Stimulated activated CD8-positive, alpha-beta memory T cell treated with anti-CD3 and anti-CD28 coated beads, Interleukin-15, amount 100 ng/mL, for 48 hours (primary cell): ENCODE measurements around the gene PPEF1.
"Not testable (repeated sequence)": the region's sequence is repeated elsewhere in the genome, so short reads cannot be mapped to it uniquely, and the experiment has no call there.

Experiments
- DNase-seq, 2 donors: peaks; one replicate each; pipeline ENCODE4 v3.0.0-alpha.2; 2020; ENCODE audit warnings: low read depth in 2 of 2

The PPEF1 gene

GRCh38 chrX:18797141-18797540 is 89.7 kb downstream of the PPEF1 start:
- no peak for DNase-seq

- DNase-seq: no peak
These were observed 92.5 kb downstream of the PPEF1 start for GRCh38 chrX:18799911-18800310.

GRCh38 chrX:18809641-18810040 is 102.2 kb downstream of the PPEF1 start:
- no peak for DNase-seq

- no peak for DNase-seq
These were observed 103.0 kb downstream of the PPEF1 start for GRCh38 chrX:18810416-18810815.

- DNase-seq: no peak
These were observed 117.9 kb downstream of the PPEF1 start for GRCh38 chrX:18825375-18825774.

- peak in 1 of 2 donors; percentile 2 for DNase-seq
These were observed 121.5 kb downstream of the PPEF1 start for GRCh38 chrX:18828832-18829404.

- no peak for DNase-seq
These were observed 125.8 kb downstream of the PPEF1 start for GRCh38 chrX:18833071-18833731.

GRCh38 chrX:18847901-18848300 is 140.5 kb downstream of the PPEF1 start:
- DNase-seq: not testable (repeated sequence)

- DNase-seq: no peak
These were observed 148.6 kb downstream of the PPEF1 start for GRCh38 chrX:18855919-18856644.

- no peak for DNase-seq
These were observed 149.2 kb downstream of the PPEF1 start for GRCh38 chrX:18856645-18856997.

GRCh38 chrX:18861511-18861910 is 154.1 kb downstream of the PPEF1 start:
- no peak for DNase-seq

GRCh38 chrX:18864390-18864920 is 157.0 kb downstream of the PPEF1 start:
- no peak for DNase-seq

- DNase-seq: no peak
These were observed 163.9 kb downstream of the PPEF1 start for GRCh38 chrX:18871161-18871890.

- no peak for DNase-seq
These were observed 164.5 kb downstream of the PPEF1 start for GRCh38 chrX:18871970-18872369.

GRCh38 chrX:18872621-18873020 is 165.2 kb downstream of the PPEF1 start:
- no peak for DNase-seq

- DNase-seq: no peak
These were observed 165.8 kb downstream of the PPEF1 start for GRCh38 chrX:18873189-18873791.

GRCh38 chrX:18873836-18874235 is 166.4 kb downstream of the PPEF1 start:
- no peak for DNase-seq

GRCh38 chrX:18874560-18875255 is 167.3 kb downstream of the PPEF1 start:
- no peak for DNase-seq

- no peak for DNase-seq
These were observed 167.9 kb downstream of the PPEF1 start for GRCh38 chrX:18875256-18875878.

- DNase-seq: no peak
These were observed 170.0 kb downstream of the PPEF1 start for GRCh38 chrX:18877469-18877868.
